Uterus (tissue), 4 donors: ENCODE results near the gene KLHL7. TPM values are rescaled to one million over a fixed set of nuclear protein-coding genes. Genes with fewer than 3 reads are reported as not detected.

Experiments
- DNase-seq, 2 donors: peaks; one replicate each; pipeline ENCODE4 v3.0.0-alpha.2; 2019 to 2020
- H3K27ac ChIP-seq, 2 donors: fragments of 200-600 bp; sonication (generic); 1 replicate in 1 of 2; 2 replicates in 1 of 2; pipeline ENCODE4 v1.5.1; 2016 to 2018
- H3K27me3 ChIP-seq, 2 donors: fragments of 200-600 bp; sonication (generic); one replicate each; pipeline ENCODE4 v1.5.1; 2018 to 2019; ENCODE audit warnings: control low read depth in 1 of 2
- H3K36me3 ChIP-seq, 2 donors: fragments of 200-600 bp; sonication (generic); one replicate each; pipeline ENCODE4 v1.5.1; 2019; ENCODE audit warnings: control low read depth in 1 of 2
- H3K4me1 ChIP-seq, 2 donors: fragments of 200-600 bp; sonication (generic); one replicate each; pipeline ENCODE4 v1.5.1; 2018 to 2019; ENCODE audit warnings: control low read depth in 1 of 2
- H3K4me3 ChIP-seq, 2 donors: fragments of 200-600 bp; sonication (generic); 1 replicate in 1 of 2; 2 replicates in 1 of 2; pipeline ENCODE4 v1.5.1; 2018 to 2019; ENCODE audit warnings: mild to moderate bottlenecking in 1 of 2
- H3K9me3 ChIP-seq, 2 donors: fragments of 200-600 bp; sonication (generic); one replicate each; pipeline ENCODE4 v1.5.1; 2019; ENCODE audit warnings: control low read depth in 1 of 2
- CTCF ChIP-seq, 4 experiments: fragments of 200-600 bp in 2 of 4; fragments of 450-650 bp in 2 of 4; sonication (generic) in 2 of 4; IDR thresholded peaks; one replicate each; pipeline ENCODE4 v1.5.1; 2016 to 2019; ENCODE audit warnings: antibody characterized with exemption in 4 of 4, mild to moderate bottlenecking in 2 of 4, moderate library complexity in 1 of 4
- POLR2A ChIP-seq, 2 donors: fragments of 450-650 bp; IDR thresholded peaks; one replicate each; pipeline ENCODE4 v1.6.1; 2016; ENCODE audit warnings: antibody characterized with exemption in 2 of 2, mild to moderate bottlenecking in 1 of 2, moderate library complexity in 1 of 2
- intact Hi-C: fragments of 100-400 bp; cut with DNase I; formaldehyde crosslinking; loops from one replicate; pipeline ENCODE4 v1.15.1; 2023; ENCODE audit warnings: low total_unique reads
- total RNA-seq, 4 donors: library from RNA; depleted of rRNA in 3 of 4; stranded (reverse); fragments of >200 nt in 3 of 4; gene quantifications; one replicate each; pipeline versions ENCODE4 v1.1.0 to v1.2.4, GENCODE V29; 2014 to 2023
- donor health status: DM: yes; HTN: yes; CAD: no.

KLHL7 gene
- total RNA-seq, 4 donors from 2014 or later: 12.0 to 136 (median 45.1) TPM

- Histone ChIP-seq H3K27me3 (no peaks in the 10 kb centered on the region), H3K36me3 (no peaks in the 10 kb centered on the region), H3K9me3 (no peaks in the 10 kb centered on the region), H3K4me1 (no peaks in the 10 kb centered on the region), H3K4me3 (no peak overlapping the region), H3K27ac (no peak overlapping the region)
- DNase-seq: no peak
- TF ChIP-seq POLR2A (IDR thresholded peaks at IDR 0.05): no peak
- TF ChIP-seq CTCF (IDR thresholded peaks at IDR 0.05): no peak
- intact Hi-C loops: no loop called here
These were observed 30.0 kb upstream of the KLHL7 start for GRCh38 chr7:23075571-23075970.

- H3K36me3 ChIP-seq: no peaks in the 10 kb centered on the region
- no peak overlapping the region for H3K27ac ChIP-seq
- H3K4me1 ChIP-seq: no peaks in the 10 kb centered on the region
- TF ChIP-seq POLR2A (IDR thresholded peaks at IDR 0.05): no peak
- no peak for TF ChIP-seq CTCF (IDR thresholded peaks at IDR 0.05)
- intact Hi-C loops: no loop called here
- H3K27me3 ChIP-seq: no peaks in the 10 kb centered on the region
- H3K4me3 ChIP-seq: no peak overlapping the region
- H3K9me3 ChIP-seq: no peaks in the 10 kb centered on the region
- no peak for DNase-seq
These were observed 28.8 kb upstream of the KLHL7 start for GRCh38 chr7:23076772-23077171.

GRCh38 chr7:23093111-23093510 lies 12.5 kb upstream of the KLHL7 start:
- TF ChIP-seq POLR2A (IDR thresholded peaks at IDR 0.05) (no peak), CTCF (IDR thresholded peaks at IDR 0.05) (no peak)
- Histone ChIP-seq H3K9me3 (no peaks in the 10 kb centered on the region), H3K4me3 (no peak overlapping the region), H3K27ac (no peak overlapping the region), H3K27me3 (no peaks in the 10 kb centered on the region), H3K36me3 (no peaks in the 10 kb centered on the region), H3K4me1 (no peaks in the 10 kb centered on the region)
- no peak for DNase-seq
- intact Hi-C loops: no loop called here

- Histone ChIP-seq H3K4me3 (no peak overlapping the region), H3K27ac (no peak overlapping the region), H3K36me3 (no peaks in the 10 kb centered on the region), H3K9me3 (no peaks in the 10 kb centered on the region), H3K27me3 (no peaks in the 10 kb centered on the region), H3K4me1 (no peaks in the 10 kb centered on the region)
- no peak for TF ChIP-seq POLR2A (IDR thresholded peaks at IDR 0.05)
- TF ChIP-seq CTCF (IDR thresholded peaks at IDR 0.05): no peak
- no peak for DNase-seq
- intact Hi-C loops: no loop called here
These were observed 12.0 kb upstream of the KLHL7 start for GRCh38 chr7:23093546-23093945.

- TF ChIP-seq POLR2A (IDR thresholded peaks at IDR 0.05) (no peak), CTCF (IDR thresholded peaks at IDR 0.05) (no peak)
- no peaks in the 10 kb centered on the region for H3K27me3 ChIP-seq
- no peaks in the 10 kb centered on the region for H3K36me3 ChIP-seq
- no peaks in the 10 kb centered on the region for H3K4me1 ChIP-seq
- no peak overlapping the region for H3K27ac ChIP-seq
- no peaks in the 10 kb centered on the region for H3K9me3 ChIP-seq
- no peak for DNase-seq
- intact Hi-C loops: no loop called here
- H3K4me3 ChIP-seq: no peak overlapping the region
These were observed 8.9 kb upstream of the KLHL7 start for GRCh38 chr7:23096518-23097290.
